HCT116 (cell line): ENCODE results near the gene RPL7L1. TPM values are rescaled to one million over a fixed set of nuclear protein-coding genes. Genes with fewer than 3 reads are reported as not detected.

Source experiments
- ATAC-seq: fragments of 200-7000 bp; cut with Tn5 transposase; 2 replicates; pipeline ENCODE4 v1.9.1; 2020; ENCODE audit warnings: mild to moderate bottlenecking, moderate library complexity
- BruUV-seq: library from RNA; stranded (reverse); fragments of 400-500 nt; replicated peaks from 2 replicates; lab custom pipeline; 2021; lab: Mats Ljungman, UMichigan
- CTCF ChIA-PET: fragments of 300-600 bp; sonication (Branson Sonifier 250); formaldehyde crosslinking; loops from one replicate; lab custom pipeline; 2021; ENCODE audit warnings: antibody characterized with exemption; lab: Charles Lee
- POLR2A ChIA-PET: fragments of 300-600, 350-600 bp; sonication (Branson Sonifier 250); formaldehyde crosslinking; loops from one replicate; lab custom pipeline; 2021; ENCODE audit warnings: antibody characterized with exemption; lab: Charles Lee
- RAD21 ChIA-PET, 2 experiments: fragments of 300-600 bp; sonication (Branson Sonifier 250); formaldehyde crosslinking; loops; one replicate each; lab custom pipeline; 2023; ENCODE audit warnings: low total read pairs in 2 of 2; ENCODE audit not compliant: uncharacterized antibody in 2 of 2, unreplicated experiment in 2 of 2, low non-redundant PET in 1 of 2; lab: Charles Lee
- DNase-seq: peaks from one replicate; pipeline ENCODE4 v3.0.0-alpha.2; 2010; ENCODE audit warnings: low read depth, low spot score
- H2AFZ ChIP-seq: fragments of 200-600 bp; shearing (Covaris generic), sonication (generic); 2 replicates; pipeline ENCODE4 v1.6.1; 2017; ENCODE audit warnings: low read depth, mixed run types, mixed read lengths, antibody characterized with exemption, low read length; ENCODE audit not compliant: poor library complexity, severe bottlenecking
- H3K27ac ChIP-seq: 2 replicates; pipeline ENCODE4 v1.5.1; 2012; ENCODE audit warnings: low read depth, low read length
- H3K27me3 ChIP-seq: fragments of 200-600 bp; sonication (generic); 2 replicates; pipeline ENCODE4 v1.6.1; 2016; ENCODE audit warnings: mixed run types, low read length, mixed read lengths; ENCODE audit not compliant: insufficient read depth
- H3K36me3 ChIP-seq, 2 experiments: fragments of 200-500 bp in 1 of 2; fragments of 200-600 bp in 1 of 2; sonication (Bioruptor generic) in 1 of 2; sonication (generic) in 1 of 2; 2 replicates each; pipeline versions ENCODE4 v1.5.1 to v1.6.1; 2014 to 2016; ENCODE audit warnings: low read length in 2 of 2, inconsistent platforms in 1 of 2, mixed read lengths in 1 of 2, mixed run types in 1 of 2; ENCODE audit not compliant: insufficient read depth in 2 of 2, control insufficient read depth in 1 of 2
- H3K4me1 ChIP-seq, 2 experiments: fragments of 200-600 bp in 1 of 2; sonication (generic) in 1 of 2; 2 replicates each; pipeline versions ENCODE4 v1.5.1 to v1.6.1; 2012 to 2017; ENCODE audit warnings: low read length in 2 of 2, inconsistent platforms in 1 of 2, mild to moderate bottlenecking in 1 of 2, mixed read lengths in 1 of 2, mixed run types in 1 of 2, moderate library complexity in 1 of 2; ENCODE audit not compliant: insufficient read depth in 2 of 2, control insufficient read depth in 1 of 2
- H3K4me2 ChIP-seq: fragments of 200-600 bp; sonication (generic); 2 replicates; pipeline ENCODE4 v1.6.1; 2017; ENCODE audit warnings: mixed run types, low read length, mixed read lengths
- H3K4me3 ChIP-seq, 2 experiments: fragments of 200-600 bp in 1 of 2; sonication (generic) in 1 of 2; replicated peaks in 1 of 2; 2 replicates each; pipeline ENCODE4 v1.5.1; 2011 to 2016; ENCODE audit warnings: low read length in 2 of 2, control low read depth in 1 of 2, low read depth in 1 of 2, mild to moderate bottlenecking in 1 of 2, mixed read lengths in 1 of 2, mixed run types in 1 of 2
- H3K79me2 ChIP-seq: fragments of 200-600 bp; sonication (generic); 2 replicates; pipeline ENCODE4 v1.6.1; 2017; ENCODE audit warnings: mild to moderate bottlenecking, mixed run types, low read length, moderate library complexity, mixed read lengths; ENCODE audit not compliant: insufficient read depth
- H3K9ac ChIP-seq: fragments of 200-600 bp; sonication (generic); 2 replicates; pipeline ENCODE4 v1.6.1; 2016; ENCODE audit warnings: low read length, mixed read lengths
- H3K9me2 ChIP-seq: fragments of 200-600 bp; sonication (generic), shearing (Covaris generic); 2 replicates; pipeline ENCODE4 v1.6.1; 2017; ENCODE audit warnings: mixed run types, mild to moderate bottlenecking, moderate library complexity; ENCODE audit not compliant: insufficient read depth
- H3K9me3 ChIP-seq, 2 experiments: fragments of 200-500 bp in 1 of 2; fragments of 200-600 bp in 1 of 2; sonication (Bioruptor generic) in 1 of 2; sonication (generic) in 1 of 2; 2 replicates each; pipeline ENCODE4 v1.6.1; 2014 to 2017; ENCODE audit warnings: low read length in 2 of 2, mixed read lengths in 2 of 2, inconsistent platforms in 1 of 2, low read depth in 1 of 2, mild to moderate bottlenecking in 1 of 2, mixed run types in 1 of 2, moderate library complexity in 1 of 2; ENCODE audit not compliant: control insufficient read depth in 1 of 2, insufficient read depth in 1 of 2
- H4K20me1 ChIP-seq: fragments of 200-600 bp; sonication (generic), shearing (Covaris generic); 2 replicates; pipeline ENCODE4 v1.6.1; 2017; ENCODE audit warnings: mixed run types, mild to moderate bottlenecking, moderate library complexity; ENCODE audit not compliant: insufficient read depth
- ATF3 ChIP-seq: IDR thresholded peaks from 2 replicates; pipeline ENCODE4 v1.6.1; 2012
- CEBPB ChIP-seq: IDR thresholded peaks from 2 replicates; pipeline ENCODE4 v1.6.1; 2012; ENCODE audit warnings: low read depth
- CTCF ChIP-seq, 3 experiments: fragments of 200-600 bp in 1 of 3; sonication (generic) in 1 of 3; IDR thresholded peaks in 2 of 3; conservative IDR thresholded peaks in 1 of 3; 2 replicates each; pipeline ENCODE4 v1.5.1; 2012 to 2017; ENCODE audit warnings: low read depth in 2 of 3, low read length in 2 of 3, antibody characterized with exemption in 1 of 3, borderline replicate concordance in 1 of 3, control low read depth in 1 of 3, mild to moderate bottlenecking in 1 of 3, mixed read lengths in 1 of 3, mixed run types in 1 of 3, moderate library complexity in 1 of 3; ENCODE audit not compliant: insufficient read depth in 1 of 3
- POLR2A ChIP-seq: IDR thresholded peaks from 2 replicates; pipeline ENCODE4 v1.7.0; 2011; ENCODE audit warnings: borderline replicate concordance; ENCODE audit not compliant: insufficient read depth, insufficient read length; ENCODE audit errors: extremely low read depth
- POLR2AphosphoS5 ChIP-seq: IDR thresholded peaks from 2 replicates; pipeline ENCODE4 v1.6.1; 2011; ENCODE audit warnings: mild to moderate bottlenecking, low read depth, low read length, moderate library complexity
- SRF ChIP-seq: IDR thresholded peaks from 2 replicates; pipeline ENCODE4 v1.6.1; 2012; ENCODE audit warnings: low read depth
- TCF7L2 ChIP-seq: IDR thresholded peaks from 2 replicates; pipeline ENCODE4 v1.7.0; 2011; ENCODE audit warnings: borderline replicate concordance, inconsistent platforms; ENCODE audit not compliant: insufficient read depth, insufficient read length; ENCODE audit errors: extremely low read depth
- ZNF274 ChIP-seq: fragments of 200-500 bp; sonication (Bioruptor generic); IDR thresholded peaks from 2 replicates; pipeline ENCODE4 v1.6.1; 2014; ENCODE audit warnings: mild to moderate bottlenecking, low read depth, low read length, inconsistent platforms
- intact Hi-C: fragments of 100-400 bp; cut with micrococcal nuclease; formaldehyde crosslinking; loops from 2 replicates; pipeline ENCODE4 v1.10.0; 2022
- total RNA-seq: library from RNA; stranded (reverse); gene quantifications from one replicate; pipeline ENCODE4 v1.2.1, GENCODE V29; 2021; ENCODE audit not compliant: unreplicated experiment

The RPL7L1 gene
- total RNA-seq, 1 experiment from 2014 or later: 125 TPM

GRCh38 chr6:42936398-42936797 lies 57.0 kb downstream of the RPL7L1 start:
- Histone ChIP-seq H3K79me2 (peaks cover 30% of the 10 kb centered on the region), H3K27me3 (no peaks in the 10 kb centered on the region), H3K9me3 (no peaks in the 10 kb centered on the region), H3K36me3 (peaks cover 25 to 31% of the 10 kb centered on the region in 2 experiments; a peak in 3 of 4 replicates), H3K4me1 (no peaks in the 10 kb centered on the region), H3K9me2 (no peaks in the 10 kb centered on the region), H3K4me3 (no peak overlapping the region), H2AFZ (no peak overlapping the region), H3K27ac (no peak overlapping the region), H3K4me2 (no peak overlapping the region), H3K9ac (no peak overlapping the region), H4K20me1 (no peaks in the 10 kb centered on the region)
- CTCF ChIA-PET: no interaction called here
- ATAC-seq (no peak), DNase-seq (no peak)
- TF ChIP-seq ATF3 (no peak), CEBPB (no peak), CTCF (IDR thresholded peaks at IDR 0.05 in 2 of 3, conservative IDR thresholded peaks at IDR 0.05 in 1 of 3; ENCODE audit: borderline replicate concordance in 1 of 3, insufficient read depth in 1 of 3, low read depth in 2 of 3, low read length in 2 of 3) (no peak), POLR2A (no peak), TCF7L2 (no peak)
- intact Hi-C loops: no loop called here
- POLR2A ChIA-PET: no interaction called here
- RAD21 ChIA-PET: no interaction called here
- BruUV-seq: no TSS peak

- Histone ChIP-seq H3K36me3 (peaks cover 22 to 27% of the 10 kb centered on the region in 2 experiments; a peak in 3 of 4 replicates), H3K4me2 (no peak overlapping the region), H3K4me1 (no peaks in the 10 kb centered on the region), H3K4me3 (no peak overlapping the region), H3K79me2 (peaks cover 19% of the 10 kb centered on the region), H2AFZ (no peak overlapping the region), H3K27me3 (no peaks in the 10 kb centered on the region), H3K9ac (no peak overlapping the region), H3K27ac (no peak overlapping the region), H4K20me1 (no peaks in the 10 kb centered on the region), H3K9me3 (no peaks in the 10 kb centered on the region), H3K9me2 (no peaks in the 10 kb centered on the region)
- DNase-seq (no peak), ATAC-seq (no peak)
- ChIA-PET POLR2A (no interaction called here), RAD21 (no interaction called here), CTCF (no interaction called here)
- TF ChIP-seq POLR2A: no peak
- no peak for TF ChIP-seq POLR2AphosphoS5
- no peak for TF ChIP-seq ZNF274
- no peak for TF ChIP-seq CTCF (IDR thresholded peaks at IDR 0.05 in 2 of 3, conservative IDR thresholded peaks at IDR 0.05 in 1 of 3; ENCODE audit: borderline replicate concordance in 1 of 3, insufficient read depth in 1 of 3, low read depth in 2 of 3, low read length in 2 of 3)
- TF ChIP-seq CEBPB: no peak
- no peak for TF ChIP-seq SRF
- no peak for TF ChIP-seq ATF3
- BruUV-seq: no TSS peak
- intact Hi-C loops: no loop called here
Observed at GRCh38 chr6:42937548-42938427, 58.4 kb downstream of the RPL7L1 start.
